HFF-Myc (cell line): ENCODE measurements around the gene MEMO1.

Experiments used
- DNase-seq: peaks from one replicate; pipeline ENCODE4 v3.0.0-alpha.2; 2011; ENCODE audit warnings: low read depth; ENCODE audit errors: extremely low read depth
- H3K4me3 ChIP-seq: replicated peaks from 2 replicates; pipeline ENCODE4 v1.5.1; 2011; ENCODE audit warnings: low read depth, mild to moderate bottlenecking, control low read depth, low read length
- TF ChIP-seq, protein P1 (sequence below): IDR thresholded peaks from 2 replicates; pipeline ENCODE4 v1.5.1; 2012; ENCODE audit warnings: mild to moderate bottlenecking, low read depth, low read length, control low read depth; ENCODE audit errors: missing control alignments

MEMO1 gene

GRCh38 chr2:31992025-31992579 lies 18.7 kb downstream of the MEMO1 start:
- DNase-seq = no peak
- no peak overlapping the region for H3K4me3 ChIP-seq
- TF ChIP-seq, protein P1, sequence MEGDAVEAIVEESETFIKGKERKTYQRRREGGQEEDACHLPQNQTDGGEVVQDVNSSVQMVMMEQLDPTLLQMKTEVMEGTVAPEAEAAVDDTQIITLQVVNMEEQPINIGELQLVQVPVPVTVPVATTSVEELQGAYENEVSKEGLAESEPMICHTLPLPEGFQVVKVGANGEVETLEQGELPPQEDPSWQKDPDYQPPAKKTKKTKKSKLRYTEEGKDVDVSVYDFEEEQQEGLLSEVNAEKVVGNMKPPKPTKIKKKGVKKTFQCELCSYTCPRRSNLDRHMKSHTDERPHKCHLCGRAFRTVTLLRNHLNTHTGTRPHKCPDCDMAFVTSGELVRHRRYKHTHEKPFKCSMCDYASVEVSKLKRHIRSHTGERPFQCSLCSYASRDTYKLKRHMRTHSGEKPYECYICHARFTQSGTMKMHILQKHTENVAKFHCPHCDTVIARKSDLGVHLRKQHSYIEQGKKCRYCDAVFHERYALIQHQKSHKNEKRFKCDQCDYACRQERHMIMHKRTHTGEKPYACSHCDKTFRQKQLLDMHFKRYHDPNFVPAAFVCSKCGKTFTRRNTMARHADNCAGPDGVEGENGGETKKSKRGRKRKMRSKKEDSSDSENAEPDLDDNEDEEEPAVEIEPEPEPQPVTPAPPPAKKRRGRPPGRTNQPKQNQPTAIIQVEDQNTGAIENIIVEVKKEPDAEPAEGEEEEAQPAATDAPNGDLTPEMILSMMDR = no peak

- TF ChIP-seq, protein P1 = no peak
- no peak overlapping the region for H3K4me3 ChIP-seq
- no peak for DNase-seq
These were observed 20.9 kb downstream of the MEMO1 start for GRCh38 chr2:31989946-31990345.

GRCh38 chr2:31987454-31988220 lies 23.2 kb downstream of the MEMO1 start:
- TF ChIP-seq, protein P1 = no peak
- no peak for DNase-seq
- H3K4me3 ChIP-seq = no peak overlapping the region

DNA sequence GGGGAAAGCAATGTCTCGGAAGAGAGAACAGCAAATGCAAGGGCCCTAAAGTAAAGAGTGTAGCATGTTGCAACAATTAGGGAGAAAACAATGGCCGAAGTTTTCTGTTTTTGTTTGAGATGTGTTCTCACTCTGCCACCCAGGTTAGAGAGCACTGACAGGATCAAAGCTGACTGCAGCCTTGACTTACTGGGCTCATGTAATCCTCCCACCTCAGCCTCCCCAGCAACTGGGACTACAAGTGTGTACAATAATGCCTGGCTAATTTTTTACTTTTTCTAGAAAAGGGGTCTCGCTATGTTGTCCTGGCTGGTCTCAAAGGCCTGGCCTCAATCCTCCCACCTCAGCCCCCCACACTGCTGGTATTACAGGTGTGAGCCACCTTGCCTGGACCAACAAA lies 23.9 kb downstream of the MEMO1 start:
- H3K4me3 ChIP-seq = no peak overlapping the region
- DNase-seq = no peak
- TF ChIP-seq, protein P1 = no peak

- no peak for DNase-seq
- TF ChIP-seq, protein P1 = no peak
- no peak overlapping the region for H3K4me3 ChIP-seq
These were observed 26.9 kb downstream of the MEMO1 start for GRCh38 chr2:31983762-31984467.

DNA sequence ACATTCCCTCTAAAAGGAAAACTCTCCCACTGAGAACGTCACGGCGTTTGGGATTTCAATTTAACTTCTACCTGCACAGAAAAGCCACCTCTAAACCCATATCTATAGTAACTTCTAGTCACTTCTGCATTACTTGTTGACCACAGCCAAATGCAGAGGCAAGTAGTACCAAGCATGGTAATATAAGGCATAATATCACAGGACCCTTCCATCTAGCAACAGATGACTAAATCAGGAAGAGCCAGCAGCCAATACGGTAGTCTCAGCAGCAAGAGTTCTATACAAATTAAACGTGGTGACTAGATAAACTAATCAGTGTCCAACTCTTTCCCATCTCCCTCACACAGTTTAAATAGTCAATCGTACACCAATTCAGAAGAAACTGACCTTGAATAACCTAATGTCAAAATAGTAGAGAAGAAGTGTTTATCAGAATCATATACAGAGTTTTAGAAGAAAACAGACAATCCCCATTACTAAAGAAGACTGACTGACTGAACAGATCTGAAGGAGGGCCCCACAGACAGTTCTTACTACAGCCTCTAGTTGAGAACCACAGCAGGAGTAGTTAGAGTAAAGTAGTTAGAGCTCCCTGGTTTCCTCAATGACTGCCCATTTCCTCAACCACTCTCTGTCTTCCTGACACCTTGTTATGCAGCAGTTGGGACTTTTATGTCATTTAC lies 30.0 kb downstream of the MEMO1 start:
- DNase-seq = no peak
- no peak overlapping the region for H3K4me3 ChIP-seq
- TF ChIP-seq, protein P1 = no peak
